Measurements from ENCODE around the gene MARCHF2. TPM values are rescaled to one million over a fixed set of nuclear protein-coding genes. Genes with fewer than 3 reads are reported as not detected.

The MARCHF2 gene
- total and polyA plus RNA-seq, 9 of the 15 experiments (the other 6 are each of a cell fraction or from before 2014, with no cell fraction given): 0.39 to 6.4 (median 2.2) TPM

DNA sequence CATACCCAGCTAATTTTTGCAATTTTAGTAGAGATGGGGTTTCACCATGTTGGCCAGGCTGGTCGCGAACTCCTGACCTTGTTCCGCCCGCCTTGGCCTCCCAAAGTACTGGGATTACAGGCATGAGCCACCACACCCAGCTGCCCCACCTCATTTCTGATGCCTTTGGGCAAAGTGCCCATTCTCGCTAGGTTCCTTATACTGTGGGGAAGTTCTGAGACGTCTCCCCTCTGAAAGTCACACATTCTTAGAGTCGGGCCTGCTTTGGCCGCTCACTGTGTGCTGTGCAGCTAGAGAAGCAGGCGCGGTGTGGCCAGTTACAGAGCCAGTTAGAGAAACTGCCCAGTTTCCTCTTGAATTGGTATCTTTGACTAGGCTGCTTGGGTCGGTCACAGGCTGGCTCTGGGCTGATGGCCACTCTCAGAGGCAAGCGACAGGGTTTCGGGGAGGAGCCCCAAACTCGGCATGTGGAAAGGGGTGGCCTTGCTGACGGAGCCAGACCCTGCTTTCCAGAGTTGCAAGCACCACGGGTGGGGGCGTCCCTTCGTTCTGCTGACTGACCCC lies 71.3 kb downstream of the MARCHF2 start:
- H3K27me3 ChIP-seq (ENCODE audit: control insufficient read depth in 2 of 2, insufficient read depth in 2 of 2, low read length in 2 of 2): no peaks in the 10 kb centered on the region
- no peaks in the 10 kb centered on the region for H3K9me1 ChIP-seq (ENCODE audit: control insufficient read depth, insufficient read depth, low read length)
- 94% methylated on average over 18 of the region's 18 CpGs for WGBS (ENCODE audit: insufficient coverage, low coverage, missing lambda C conversion rate)
- in situ Hi-C loops (cut with MboI): no loop called here
- TF ChIP-seq, protein P1, sequence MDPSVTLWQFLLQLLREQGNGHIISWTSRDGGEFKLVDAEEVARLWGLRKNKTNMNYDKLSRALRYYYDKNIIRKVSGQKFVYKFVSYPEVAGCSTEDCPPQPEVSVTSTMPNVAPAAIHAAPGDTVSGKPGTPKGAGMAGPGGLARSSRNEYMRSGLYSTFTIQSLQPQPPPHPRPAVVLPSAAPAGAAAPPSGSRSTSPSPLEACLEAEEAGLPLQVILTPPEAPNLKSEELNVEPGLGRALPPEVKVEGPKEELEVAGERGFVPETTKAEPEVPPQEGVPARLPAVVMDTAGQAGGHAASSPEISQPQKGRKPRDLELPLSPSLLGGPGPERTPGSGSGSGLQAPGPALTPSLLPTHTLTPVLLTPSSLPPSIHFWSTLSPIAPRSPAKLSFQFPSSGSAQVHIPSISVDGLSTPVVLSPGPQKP (CRISPR knock-in tag; IDR thresholded peaks at IDR 0.05): no peak
- TF ChIP-seq, protein P2, sequence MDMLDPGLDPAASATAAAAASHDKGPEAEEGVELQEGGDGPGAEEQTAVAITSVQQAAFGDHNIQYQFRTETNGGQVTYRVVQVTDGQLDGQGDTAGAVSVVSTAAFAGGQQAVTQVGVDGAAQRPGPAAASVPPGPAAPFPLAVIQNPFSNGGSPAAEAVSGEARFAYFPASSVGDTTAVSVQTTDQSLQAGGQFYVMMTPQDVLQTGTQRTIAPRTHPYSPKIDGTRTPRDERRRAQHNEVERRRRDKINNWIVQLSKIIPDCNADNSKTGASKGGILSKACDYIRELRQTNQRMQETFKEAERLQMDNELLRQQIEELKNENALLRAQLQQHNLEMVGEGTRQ (CRISPR knock-in tag; IDR thresholded peaks at IDR 0.05): no peak
- TF ChIP-seq LARP7 (IDR thresholded peaks at IDR 0.05) (no peak), KLF1 (tag; IDR thresholded peaks at IDR 0.05) (no peak), SAFB (IDR thresholded peaks at IDR 0.05; ENCODE audit: borderline replicate concordance, low read depth, low read length) (no peak), PRPF4 (IDR thresholded peaks at IDR 0.05; ENCODE audit: insufficient read depth, low read depth, low read length, poor library complexity, severe bottlenecking) (no peak), PML (IDR thresholded peaks at IDR 0.05; ENCODE audit: low read length) (no peak), TCF7 (IDR thresholded peaks at IDR 0.05; ENCODE audit: borderline replicate concordance) (no peak), PHF21A (IDR thresholded peaks at IDR 0.05; ENCODE audit: borderline replicate concordance, low read depth) (no peak), MYBL2 (IDR thresholded peaks at IDR 0.05; ENCODE audit: low read depth) (no peak), MYBL2 (CRISPR knock-in tag; IDR thresholded peaks at IDR 0.05; ENCODE audit: borderline replicate concordance) (no peak)
- TF ChIP-seq, protein P3, sequence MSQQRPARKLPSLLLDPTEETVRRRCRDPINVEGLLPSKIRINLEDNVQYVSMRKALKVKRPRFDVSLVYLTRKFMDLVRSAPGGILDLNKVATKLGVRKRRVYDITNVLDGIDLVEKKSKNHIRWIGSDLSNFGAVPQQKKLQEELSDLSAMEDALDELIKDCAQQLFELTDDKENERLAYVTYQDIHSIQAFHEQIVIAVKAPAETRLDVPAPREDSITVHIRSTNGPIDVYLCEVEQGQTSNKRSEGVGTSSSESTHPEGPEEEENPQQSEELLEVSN (IDR thresholded peaks at IDR 0.05; ENCODE audit: borderline replicate concordance in 1 of 2, extremely low read depth in 1 of 2, insufficient read depth in 1 of 2, insufficient read length in 1 of 2, low read depth in 1 of 2, low read length in 1 of 2, poor library complexity in 1 of 2, severe bottlenecking in 1 of 2): no peak
- TF ChIP-seq, protein P4, sequence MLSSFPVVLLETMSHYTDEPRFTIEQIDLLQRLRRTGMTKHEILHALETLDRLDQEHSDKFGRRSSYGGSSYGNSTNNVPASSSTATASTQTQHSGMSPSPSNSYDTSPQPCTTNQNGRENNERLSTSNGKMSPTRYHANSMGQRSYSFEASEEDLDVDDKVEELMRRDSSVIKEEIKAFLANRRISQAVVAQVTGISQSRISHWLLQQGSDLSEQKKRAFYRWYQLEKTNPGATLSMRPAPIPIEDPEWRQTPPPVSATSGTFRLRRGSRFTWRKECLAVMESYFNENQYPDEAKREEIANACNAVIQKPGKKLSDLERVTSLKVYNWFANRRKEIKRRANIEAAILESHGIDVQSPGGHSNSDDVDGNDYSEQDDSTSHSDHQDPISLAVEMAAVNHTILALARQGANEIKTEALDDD (IDR thresholded peaks at IDR 0.05): no peak
- H3K4me1 ChIP-seq (replicated peaks in 1 of 2; ENCODE audit: control insufficient read depth in 2 of 2, insufficient read depth in 2 of 2, low read length in 2 of 2): peaks cover 0 to 12% of the 10 kb centered on the region in 2 experiments; a peak in 1 of 5 replicates
- H3K4me3 ChIP-seq: no peak overlapping the region
- no peaks in the 10 kb centered on the region for H3K9me3 ChIP-seq (replicated peaks; ENCODE audit: control insufficient read depth, insufficient read depth, low read depth, low read length)
- H3K27ac ChIP-seq (ENCODE audit: extremely low read depth, low read depth, low read length): no peak overlapping the region
- H3K36me3 ChIP-seq (ENCODE audit: control insufficient read depth, insufficient read depth, low read length): peaks cover 90% of the 10 kb centered on the region
- H3K4me2 ChIP-seq (ENCODE audit: insufficient read depth, low read length): no peak overlapping the region
- no peak overlapping the region for H2AFZ ChIP-seq (ENCODE audit: low read depth, low read length)
- BruUV-seq (replicated peaks): no TSS peak
- DNase-seq (ENCODE audit: extremely low read depth in 1 of 4, low spot score in 3 of 4) (no peak), ATAC-seq (no peak), FAIRE-seq (no peak)
- intact Hi-C loops (cut with micrococcal nuclease): no loop called here
- H3K9ac ChIP-seq (ENCODE audit: insufficient read depth in 1 of 2, low read depth in 2 of 2, low read length in 2 of 2): no peak overlapping the region
- H4K20me1 ChIP-seq (replicated peaks; ENCODE audit: control insufficient read depth, insufficient read depth, low read length): peaks cover 8% of the 10 kb centered on the region
- ChIA-PET POLR2A (interaction anchor here (0.6 kb wide), 1 partner anchor 513 kb away, joined by 3 read pairs; no protein-coding TSS in a partner anchor), CTCF (ENCODE audit: low intra/inter-chr PET ratio) (no interaction called here)
- peaks cover 23% of the 10 kb centered on the region for H3K79me2 ChIP-seq (ENCODE audit: control insufficient read depth, insufficient read depth, low read length)
